ENCODE measurements around the gene MCM10.

The MCM10 gene

DNA sequence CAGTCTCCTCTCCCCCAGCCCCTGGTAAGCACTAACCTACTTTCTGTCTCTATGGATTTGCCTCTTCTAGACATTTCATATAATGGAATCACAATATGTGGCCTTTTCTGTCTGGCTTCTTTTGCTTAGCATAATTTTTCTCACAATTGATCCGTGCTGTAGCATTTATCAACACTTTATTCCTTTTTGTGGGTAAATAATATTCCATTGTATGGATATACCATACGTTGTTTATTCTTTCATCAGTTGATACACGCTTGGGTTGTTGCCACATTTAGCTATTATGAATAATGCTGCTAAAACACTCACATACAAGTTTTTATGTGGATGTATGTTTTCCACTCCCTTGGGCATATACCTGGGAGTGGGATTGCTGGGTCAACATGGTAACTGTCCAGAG is 25.8 kb downstream of the MCM10 start:
- H3K9me3 Mint-ChIP-seq = no peaks in the 10 kb centered on the region
- H3K27ac Mint-ChIP-seq = no peak overlapping the region
- no peaks in the 10 kb centered on the region for H3K27me3 Mint-ChIP-seq
- H3K4me3 Mint-ChIP-seq = no peak overlapping the region
- peaks cover 80% of the 10 kb centered on the region for H3K36me3 Mint-ChIP-seq (ENCODE audit: low read depth)
- peaks cover 3% of the 10 kb centered on the region for H3K4me1 Mint-ChIP-seq (ENCODE audit: low read depth)

- Mint-ChIP-seq H3K36me3 (ENCODE audit: low read depth) (peaks cover 80% of the 10 kb centered on the region), H3K9me3 (no peaks in the 10 kb centered on the region), H3K4me3 (no peak overlapping the region), H3K27me3 (no peaks in the 10 kb centered on the region), H3K4me1 (ENCODE audit: low read depth) (no peaks in the 10 kb centered on the region), H3K27ac (no peak overlapping the region)
Observed at GRCh38 chr10:13188593-13188992, 27.2 kb downstream of the MCM10 start.

- peaks cover 79% of the 10 kb centered on the region for H3K36me3 Mint-ChIP-seq (ENCODE audit: low read depth)
- H3K9me3 Mint-ChIP-seq = no peaks in the 10 kb centered on the region
- H3K27ac Mint-ChIP-seq = no peak overlapping the region
- no peaks in the 10 kb centered on the region for H3K27me3 Mint-ChIP-seq
- no peaks in the 10 kb centered on the region for H3K4me1 Mint-ChIP-seq (ENCODE audit: low read depth)
- no peak overlapping the region for H3K4me3 Mint-ChIP-seq
Observed at GRCh38 chr10:13189961-13190360, 28.6 kb downstream of the MCM10 start.

- Mint-ChIP-seq H3K4me1 (ENCODE audit: low read depth) (no peaks in the 10 kb centered on the region), H3K27me3 (no peaks in the 10 kb centered on the region), H3K27ac (no peak overlapping the region), H3K4me3 (no peak overlapping the region), H3K9me3 (no peaks in the 10 kb centered on the region), H3K36me3 (ENCODE audit: low read depth) (peaks cover 77% of the 10 kb centered on the region)
Observed at GRCh38 chr10:13190816-13191215, 29.5 kb downstream of the MCM10 start.

- H3K4me3 Mint-ChIP-seq = no peak overlapping the region
- no peaks in the 10 kb centered on the region for H3K27me3 Mint-ChIP-seq
- H3K4me1 Mint-ChIP-seq (ENCODE audit: low read depth) = no peaks in the 10 kb centered on the region
- peaks cover 77% of the 10 kb centered on the region for H3K36me3 Mint-ChIP-seq (ENCODE audit: low read depth)
- no peak overlapping the region for H3K27ac Mint-ChIP-seq
- H3K9me3 Mint-ChIP-seq = no peaks in the 10 kb centered on the region
Observed at GRCh38 chr10:13191362-13191761, 30.0 kb downstream of the MCM10 start.

- no peak overlapping the region for H3K27ac Mint-ChIP-seq
- H3K36me3 Mint-ChIP-seq (ENCODE audit: low read depth) = peaks cover 82% of the 10 kb centered on the region
- H3K4me1 Mint-ChIP-seq (ENCODE audit: low read depth) = no peaks in the 10 kb centered on the region
- no peak overlapping the region for H3K4me3 Mint-ChIP-seq
- H3K9me3 Mint-ChIP-seq = no peaks in the 10 kb centered on the region
- H3K27me3 Mint-ChIP-seq = no peaks in the 10 kb centered on the region
Observed at GRCh38 chr10:13193637-13194036, 32.3 kb downstream of the MCM10 start.

- Mint-ChIP-seq H3K27me3 (no peaks in the 10 kb centered on the region), H3K36me3 (ENCODE audit: low read depth) (peaks cover 89% of the 10 kb centered on the region), H3K27ac (no peak overlapping the region), H3K4me1 (ENCODE audit: low read depth) (no peaks in the 10 kb centered on the region), H3K9me3 (no peaks in the 10 kb centered on the region), H3K4me3 (no peak overlapping the region)
Observed at GRCh38 chr10:13195016-13195415, 33.7 kb downstream of the MCM10 start.

- Mint-ChIP-seq H3K27me3 (no peaks in the 10 kb centered on the region), H3K4me1 (ENCODE audit: low read depth) (no peaks in the 10 kb centered on the region), H3K36me3 (ENCODE audit: low read depth) (peaks cover 89% of the 10 kb centered on the region), H3K4me3 (no peak overlapping the region), H3K27ac (no peak overlapping the region), H3K9me3 (no peaks in the 10 kb centered on the region)
Observed at GRCh38 chr10:13201132-13201531, 39.8 kb downstream of the MCM10 start.

GRCh38 chr10:13206091-13206490 is 44.7 kb downstream of the MCM10 start:
- H3K4me3 Mint-ChIP-seq = no peak overlapping the region
- H3K4me1 Mint-ChIP-seq (ENCODE audit: low read depth) = no peaks in the 10 kb centered on the region
- H3K36me3 Mint-ChIP-seq (ENCODE audit: low read depth) = peaks cover 78% of the 10 kb centered on the region
- H3K27ac Mint-ChIP-seq = no peak overlapping the region
- no peaks in the 10 kb centered on the region for H3K27me3 Mint-ChIP-seq
- no peaks in the 10 kb centered on the region for H3K9me3 Mint-ChIP-seq

DNA sequence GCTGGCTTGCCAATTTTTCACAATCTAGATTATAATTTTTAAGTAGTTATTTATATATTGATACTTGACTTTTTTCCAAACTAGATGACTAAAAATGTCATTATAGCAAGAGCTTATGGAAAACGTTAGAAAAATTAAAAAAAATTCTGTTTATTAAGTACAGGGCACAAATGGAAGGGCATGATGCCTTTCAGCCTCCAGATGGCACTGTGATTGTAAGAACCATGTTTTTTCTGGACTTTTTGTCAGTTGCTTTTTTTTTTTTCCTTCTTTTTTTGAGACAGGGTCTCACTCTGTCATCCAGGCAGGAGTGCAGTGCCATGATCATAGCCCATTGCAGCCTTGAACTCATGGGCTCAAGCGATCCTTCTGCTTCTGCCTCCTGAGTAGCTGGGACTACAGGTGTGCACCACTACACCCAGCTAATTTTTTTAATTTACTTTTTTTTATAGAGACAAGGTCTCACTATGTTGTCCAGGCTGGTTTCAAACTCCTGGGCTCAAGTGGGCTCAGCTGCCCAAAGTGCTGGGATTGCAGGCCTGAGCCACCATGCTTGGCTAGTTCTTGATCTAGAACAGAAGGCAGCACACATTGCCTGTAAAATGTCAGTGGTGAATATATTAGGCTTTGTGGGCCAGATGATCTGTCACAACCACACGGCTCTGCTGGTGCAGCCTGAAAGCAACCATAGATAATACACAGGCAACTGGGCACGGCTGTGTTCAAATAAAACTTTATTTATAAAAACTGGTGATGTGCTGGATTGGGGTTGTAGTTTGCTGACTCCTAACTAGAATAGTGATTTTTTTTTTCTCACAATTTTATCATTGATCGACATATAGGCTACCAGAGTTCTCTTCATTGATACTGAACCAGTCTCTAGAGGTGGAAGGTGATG is 45.4 kb downstream of the MCM10 start:
- no peak overlapping the region for H3K4me3 Mint-ChIP-seq
- no peaks in the 10 kb centered on the region for H3K9me3 Mint-ChIP-seq
- H3K27me3 Mint-ChIP-seq = no peaks in the 10 kb centered on the region
- H3K36me3 Mint-ChIP-seq (ENCODE audit: low read depth) = peaks cover 77% of the 10 kb centered on the region
- H3K27ac Mint-ChIP-seq = no peak overlapping the region
- no peaks in the 10 kb centered on the region for H3K4me1 Mint-ChIP-seq (ENCODE audit: low read depth)

- Mint-ChIP-seq H3K4me3 (no peak overlapping the region), H3K36me3 (ENCODE audit: low read depth) (peaks cover 54% of the 10 kb centered on the region)
Observed at GRCh38 chr10:13213163-13213562, 51.8 kb downstream of the MCM10 start.

DNA sequence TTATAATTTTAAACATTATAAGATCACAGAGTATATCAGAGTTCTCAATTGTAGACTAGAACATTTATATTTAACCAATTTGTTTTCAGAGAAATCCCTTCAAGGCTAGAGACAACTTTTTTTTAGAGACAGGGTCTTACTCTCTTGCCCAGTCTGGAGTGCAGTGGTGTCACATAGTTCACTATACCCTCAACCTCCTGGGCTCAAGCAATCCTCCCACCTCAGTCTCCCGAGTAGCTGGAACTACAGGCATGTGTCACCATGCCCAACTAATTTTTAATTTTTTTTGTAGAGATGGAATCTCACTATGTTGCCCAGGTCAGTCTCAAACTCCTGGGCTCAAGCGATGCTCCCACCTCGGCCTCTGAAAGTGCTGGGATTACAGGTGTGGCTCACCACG is 57.5 kb downstream of the MCM10 start:
- Mint-ChIP-seq H3K9me3 (no peaks in the 10 kb centered on the region), H3K4me3 (no peak overlapping the region), H3K27me3 (no peaks in the 10 kb centered on the region), H3K27ac (no peak overlapping the region), H3K4me1 (ENCODE audit: low read depth) (no peaks in the 10 kb centered on the region), H3K36me3 (ENCODE audit: low read depth) (peaks cover 13% of the 10 kb centered on the region)

More at GRCh38 chr10:13213163-13213562, 51.8 kb downstream of the MCM10 start:
- H3K4me1 Mint-ChIP-seq (ENCODE audit: low read depth) = no peaks in the 10 kb centered on the region
- H3K27ac Mint-ChIP-seq = no peak overlapping the region
- no peaks in the 10 kb centered on the region for H3K27me3 Mint-ChIP-seq
- no peaks in the 10 kb centered on the region for H3K9me3 Mint-ChIP-seq

DNA sequence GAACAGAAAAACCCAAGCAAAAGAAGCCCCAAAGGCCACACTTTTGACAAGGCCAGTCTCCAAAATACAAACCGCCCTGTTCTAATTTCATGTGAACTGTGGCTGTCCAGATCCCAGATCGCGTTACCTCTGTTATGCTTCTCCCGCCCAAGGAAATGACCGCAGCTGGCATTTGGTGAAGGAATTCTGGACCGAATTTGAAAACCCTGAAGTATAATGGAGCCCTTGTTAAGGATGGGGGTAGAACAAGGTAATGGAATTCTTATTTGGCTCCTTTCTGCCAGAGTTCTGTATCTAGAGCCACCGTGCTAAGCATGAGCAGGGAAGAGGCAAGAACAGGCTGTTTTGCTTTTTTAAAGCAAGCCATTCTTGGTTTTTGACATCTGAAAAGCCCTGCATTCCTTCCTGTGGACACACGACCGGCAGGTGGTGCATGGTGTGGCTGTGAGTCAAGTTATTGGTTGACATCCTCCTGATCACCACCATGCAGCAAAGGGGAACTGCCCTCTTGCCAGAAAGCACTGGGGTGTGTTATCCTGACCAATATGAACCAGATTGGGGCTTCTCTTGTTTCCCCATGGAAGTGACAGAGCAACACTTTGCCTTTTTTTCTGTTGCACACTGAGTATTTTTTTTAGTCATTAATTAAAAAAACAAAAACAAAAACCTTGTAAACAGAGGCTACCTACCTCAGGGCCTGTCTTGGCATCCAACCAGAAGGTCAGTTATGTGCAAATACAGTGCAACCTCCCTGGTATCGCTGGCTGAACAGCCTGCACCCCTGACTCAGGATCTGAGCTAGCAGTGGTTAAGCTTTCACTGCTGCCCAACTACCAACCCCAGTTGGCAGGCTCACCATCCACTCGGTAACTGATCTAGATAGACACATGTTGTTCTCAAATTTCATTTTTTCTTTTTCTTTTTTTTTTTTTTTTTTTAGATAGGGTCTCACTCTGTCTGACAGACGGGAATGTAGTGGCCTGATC is 58.6 kb downstream of the MCM10 start:
- no peak overlapping the region for H3K27ac Mint-ChIP-seq
- no peaks in the 10 kb centered on the region for H3K4me1 Mint-ChIP-seq (ENCODE audit: low read depth)
- H3K27me3 Mint-ChIP-seq = no peaks in the 10 kb centered on the region

DNA sequence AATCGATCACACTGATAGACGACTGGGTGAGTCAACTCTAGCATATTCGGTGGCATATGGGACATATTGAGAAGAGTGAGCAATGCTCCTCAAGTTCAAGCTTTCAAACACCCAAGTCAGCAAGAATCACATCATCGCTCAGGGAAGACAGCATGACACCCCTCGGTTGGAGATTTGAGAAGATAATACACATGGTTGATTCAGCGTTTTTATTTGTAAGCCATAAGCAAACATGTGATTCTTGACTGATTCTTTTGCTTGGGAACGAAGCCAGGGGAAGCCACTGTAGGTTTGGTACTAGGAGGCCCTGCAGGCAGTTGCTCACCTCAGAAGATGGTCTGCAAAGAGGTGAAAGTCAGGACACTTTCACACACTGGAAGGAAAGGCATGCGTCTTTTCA is 60.2 kb downstream of the MCM10 start:
- no peak overlapping the region for H3K4me3 Mint-ChIP-seq
- no peaks in the 10 kb centered on the region for H3K27me3 Mint-ChIP-seq
- H3K4me1 Mint-ChIP-seq (ENCODE audit: low read depth) = no peaks in the 10 kb centered on the region

More for the DNA sequence above, 58.6 kb downstream of the MCM10 start:
- no peak overlapping the region for H3K4me3 Mint-ChIP-seq
- H3K9me3 Mint-ChIP-seq = no peaks in the 10 kb centered on the region
- H3K36me3 Mint-ChIP-seq (ENCODE audit: low read depth) = peaks cover 6% of the 10 kb centered on the region

GRCh38 chr10:13222151-13222550 is 60.8 kb downstream of the MCM10 start:
- Mint-ChIP-seq H3K4me1 (ENCODE audit: low read depth) (no peaks in the 10 kb centered on the region), H3K27me3 (no peaks in the 10 kb centered on the region), H3K27ac (no peak overlapping the region)

More for the DNA sequence above, 60.2 kb downstream of the MCM10 start:
- Mint-ChIP-seq H3K27ac (no peak overlapping the region), H3K9me3 (no peaks in the 10 kb centered on the region), H3K36me3 (ENCODE audit: low read depth) (no peaks in the 10 kb centered on the region)

More at GRCh38 chr10:13222151-13222550, 60.8 kb downstream of the MCM10 start:
- Mint-ChIP-seq H3K4me3 (no peak overlapping the region), H3K36me3 (ENCODE audit: low read depth) (no peaks in the 10 kb centered on the region), H3K9me3 (no peaks in the 10 kb centered on the region)
